OCI-LY1 (cell line): ENCODE measurements around the gene PSENEN.

Experiments used
- H2AFZ ChIP-seq: fragments of 200-600 bp; sonication (generic), shearing (Covaris generic); 2 replicates; pipeline ENCODE4 v1.6.0; 2014; ENCODE audit warnings: antibody characterized with exemption, mild to moderate bottlenecking, low read length
- H3F3A ChIP-seq: fragments of 200-600 bp; sonication (generic), shearing (Covaris generic); 2 replicates; pipeline ENCODE4 v1.6.0; 2014; ENCODE audit warnings: mild to moderate bottlenecking, antibody characterized with exemption, low read length, moderate library complexity; ENCODE audit not compliant: insufficient read depth
- H3K27ac ChIP-seq: fragments of 200-600 bp; sonication (generic); 2 replicates; pipeline ENCODE4 v1.5.1; 2014; ENCODE audit warnings: low read length, mixed run types, mild to moderate bottlenecking, low read depth; ENCODE audit not compliant: poor library complexity, severe bottlenecking
- H3K27me3 ChIP-seq: fragments of 200-600 bp; sonication (generic); 2 replicates; pipeline ENCODE4 v1.6.0; 2014; ENCODE audit warnings: antibody characterized with exemption, mild to moderate bottlenecking, low read length, moderate library complexity; ENCODE audit not compliant: insufficient read depth
- H3K36me3 ChIP-seq: fragments of 200-600 bp; sonication (generic); 2 replicates; pipeline ENCODE4 v1.6.1; 2014; ENCODE audit warnings: mild to moderate bottlenecking, antibody characterized with exemption, low read length, moderate library complexity, mixed read lengths; ENCODE audit not compliant: insufficient read depth
- H3K4me1 ChIP-seq: fragments of 200-600 bp; sonication (generic); 2 replicates; pipeline ENCODE4 v1.5.1; 2014; ENCODE audit warnings: mild to moderate bottlenecking, low read length, moderate library complexity; ENCODE audit not compliant: insufficient read depth, severe bottlenecking
- H3K4me2 ChIP-seq: fragments of 200-600 bp; sonication (generic), shearing (Covaris generic); 2 replicates; pipeline ENCODE4 v1.6.1; 2014; ENCODE audit warnings: low read length
- H3K4me3 ChIP-seq: fragments of 200-600 bp; sonication (generic); 2 replicates; pipeline ENCODE4 v1.5.1; 2014; ENCODE audit warnings: low read length, low read depth, mild to moderate bottlenecking, mixed read lengths; ENCODE audit not compliant: poor library complexity, severe bottlenecking
- H3K79me2 ChIP-seq: fragments of 200-600 bp; shearing (Covaris generic); 2 replicates; pipeline ENCODE4 v1.6.1; 2016; ENCODE audit warnings: mixed run types, low read length, mixed read lengths; ENCODE audit not compliant: insufficient read depth
- H3K9ac ChIP-seq: fragments of 200-600 bp; sonication (generic), shearing (Covaris generic); 2 replicates; pipeline ENCODE4 v1.6.1; 2014; ENCODE audit warnings: mild to moderate bottlenecking, low read length, mixed read lengths
- H3K9me2 ChIP-seq: fragments of 200-600 bp; sonication (generic), shearing (Covaris generic); 2 replicates; pipeline ENCODE4 v1.6.1; 2014; ENCODE audit warnings: low read depth, mild to moderate bottlenecking, low read length, mixed read lengths
- H3K9me3 ChIP-seq: fragments of 200-600 bp; shearing (Covaris generic); 2 replicates; pipeline ENCODE4 v1.6.1; 2014; ENCODE audit warnings: low read length, mixed read lengths
- H4K20me1 ChIP-seq: fragments of 200-600 bp; sonication (generic), shearing (Covaris generic); 2 replicates; pipeline ENCODE4 v1.6.0; 2016; ENCODE audit warnings: mild to moderate bottlenecking, low read length; ENCODE audit not compliant: insufficient read depth
- CTCF ChIP-seq: fragments of 200-600 bp; sonication (generic), shearing (Covaris generic); IDR thresholded peaks from 2 replicates; pipeline ENCODE4 v1.5.1; 2017; ENCODE audit warnings: mild to moderate bottlenecking, antibody characterized with exemption, low read length, moderate library complexity, mixed read lengths
- EZH2 ChIP-seq: fragments of 200-600 bp; sonication (generic), shearing (Covaris generic); IDR thresholded peaks from 2 replicates; pipeline ENCODE4 v1.8.0; 2017; ENCODE audit warnings: borderline replicate concordance, mixed run types, mild to moderate bottlenecking, antibody characterized with exemption, low read length, moderate library complexity, mixed read lengths

The PSENEN gene

DNA sequence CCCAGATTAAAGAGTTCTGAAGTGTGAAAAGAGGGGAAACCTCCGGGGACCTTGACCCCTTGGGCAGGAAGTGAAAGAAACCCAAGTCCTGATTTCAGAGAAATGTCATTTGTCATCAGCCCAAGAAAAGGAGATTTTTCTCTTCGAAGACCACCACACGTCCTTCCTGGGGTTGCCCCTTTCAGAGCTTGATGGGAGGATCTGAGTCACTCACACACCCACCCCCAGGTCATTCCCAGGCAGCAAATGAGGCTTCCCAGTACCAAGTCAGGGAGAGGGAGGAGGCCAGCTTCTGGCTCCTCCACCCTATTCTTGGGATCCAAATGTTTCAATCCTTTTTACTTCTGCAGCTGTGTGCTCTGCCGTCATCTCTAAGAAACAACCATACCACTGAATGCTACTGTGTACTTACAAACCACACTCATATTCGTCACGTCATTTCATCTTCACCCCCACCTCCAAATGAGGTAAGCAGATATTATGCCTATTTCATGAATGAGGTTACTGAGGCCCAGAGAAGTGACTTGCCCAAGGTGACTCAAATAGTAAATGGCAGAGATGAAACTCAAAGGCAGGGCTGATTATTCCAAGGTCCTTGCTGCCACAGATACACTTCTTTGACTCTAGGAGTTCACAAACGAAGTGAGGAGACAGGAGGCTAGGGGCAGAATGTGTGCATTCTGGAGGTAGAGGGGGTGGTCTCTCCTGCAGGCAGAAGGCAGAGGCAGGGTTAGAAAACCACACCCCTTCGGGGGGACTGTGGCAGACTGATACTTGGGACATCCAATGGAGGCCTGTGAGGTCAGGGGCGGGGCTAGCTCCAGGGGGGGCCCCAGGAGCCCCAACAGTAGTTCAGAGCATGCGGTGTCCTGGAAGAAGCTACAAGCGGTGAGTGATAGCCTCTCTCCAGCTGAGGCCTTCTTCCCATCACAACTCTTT is 32.6 kb upstream of the PSENEN start:
- Histone ChIP-seq H3K27me3 (peaks cover 7% of the 10 kb centered on the region), H3K9me2 (no peaks in the 10 kb centered on the region), H3K36me3 (no peaks in the 10 kb centered on the region), H3K9ac (no peak overlapping the region), H3K9me3 (no peaks in the 10 kb centered on the region), H3K27ac (no peak overlapping the region), H3K4me2 (no peak overlapping the region), H2AFZ (no peak overlapping the region), H3K4me1 (peaks cover 22% of the 10 kb centered on the region), H3F3A (no peaks in the 10 kb centered on the region), H3K4me3 (no peak overlapping the region), H4K20me1 (no peaks in the 10 kb centered on the region), H3K79me2 (no peaks in the 10 kb centered on the region)
- TF ChIP-seq EZH2 (no peak), CTCF (no peak)

- Histone ChIP-seq H2AFZ (no peak overlapping the region), H3K4me3 (no peak overlapping the region), H3K79me2 (0 out of 2 replicates have a peak, but pooled peaks cover under 1% of the 10 kb centered on the region), H3K9me2 (no peaks in the 10 kb centered on the region), H3K36me3 (no peaks in the 10 kb centered on the region), H3K4me2 (no peak overlapping the region), H3K27ac (no peak overlapping the region), H3K4me1 (peaks cover 22% of the 10 kb centered on the region), H3F3A (no peaks in the 10 kb centered on the region), H3K27me3 (peaks cover 7% of the 10 kb centered on the region), H3K9me3 (no peaks in the 10 kb centered on the region), H3K9ac (no peak overlapping the region), H4K20me1 (no peaks in the 10 kb centered on the region)
- no peak for TF ChIP-seq EZH2
- TF ChIP-seq CTCF, result no peak
Measured at GRCh38 chr19:35713506-35713850, 32.0 kb upstream of the PSENEN start.

DNA sequence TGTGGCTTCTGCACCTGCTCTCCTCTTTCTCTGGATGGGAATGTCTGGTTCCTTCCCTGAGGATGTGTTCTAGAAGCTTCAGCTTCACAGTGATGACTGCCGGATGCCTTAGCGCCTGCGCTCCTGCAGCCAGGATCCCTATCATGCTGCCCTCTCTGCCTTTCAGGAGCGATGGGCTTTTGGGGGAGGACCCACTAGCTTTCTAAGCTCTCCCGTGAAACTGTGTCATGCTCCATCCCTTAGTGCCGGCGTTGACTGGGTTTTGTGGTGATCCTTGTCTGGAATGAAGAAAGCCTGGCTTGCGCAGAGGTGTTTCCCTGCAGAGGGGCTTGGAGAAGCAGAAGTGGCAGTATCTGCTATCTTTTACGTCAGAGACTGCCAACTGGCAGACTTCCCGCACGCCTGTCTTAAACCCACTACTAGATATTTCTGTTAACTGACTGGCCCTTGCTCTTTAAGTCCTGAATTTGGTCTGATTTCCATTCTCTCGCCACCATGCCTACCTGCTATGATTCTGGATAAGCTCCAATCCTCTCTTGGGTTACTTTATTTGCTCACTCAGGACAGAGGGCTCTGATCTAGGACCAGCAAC is 31.5 kb upstream of the PSENEN start:
- Histone ChIP-seq H3K9ac (no peak overlapping the region), H3K27ac (no peak overlapping the region), H3K4me1 (peaks cover 26% of the 10 kb centered on the region), H4K20me1 (no peaks in the 10 kb centered on the region), H2AFZ (no peak overlapping the region), H3F3A (no peaks in the 10 kb centered on the region), H3K79me2 (peaks cover 4% of the 10 kb centered on the region), H3K27me3 (peaks cover 7% of the 10 kb centered on the region), H3K4me3 (no peak overlapping the region), H3K9me2 (no peaks in the 10 kb centered on the region), H3K36me3 (no peaks in the 10 kb centered on the region), H3K4me2 (no peak overlapping the region), H3K9me3 (no peaks in the 10 kb centered on the region)
- TF ChIP-seq CTCF (no peak), EZH2 (no peak)
